Hepatocyte (in vitro differentiated cells): ENCODE results near the gene PCDH9.

Experiments
- EZH2 ChIP-seq: fragments of 200-600 bp; sonication (generic); IDR thresholded peaks from 2 replicates; pipeline ENCODE4 v1.6.1; 2016; ENCODE audit warnings: antibody characterized with exemption, mild to moderate bottlenecking, borderline replicate concordance
- TF ChIP-seq, protein P1 (sequence below): fragments of 200-600 bp; sonication (generic); IDR thresholded peaks from 2 replicates; pipeline ENCODE4 v1.5.1; 2016; ENCODE audit warnings: antibody characterized with exemption, mild to moderate bottlenecking; ENCODE audit not compliant: poor library complexity

DNA sequence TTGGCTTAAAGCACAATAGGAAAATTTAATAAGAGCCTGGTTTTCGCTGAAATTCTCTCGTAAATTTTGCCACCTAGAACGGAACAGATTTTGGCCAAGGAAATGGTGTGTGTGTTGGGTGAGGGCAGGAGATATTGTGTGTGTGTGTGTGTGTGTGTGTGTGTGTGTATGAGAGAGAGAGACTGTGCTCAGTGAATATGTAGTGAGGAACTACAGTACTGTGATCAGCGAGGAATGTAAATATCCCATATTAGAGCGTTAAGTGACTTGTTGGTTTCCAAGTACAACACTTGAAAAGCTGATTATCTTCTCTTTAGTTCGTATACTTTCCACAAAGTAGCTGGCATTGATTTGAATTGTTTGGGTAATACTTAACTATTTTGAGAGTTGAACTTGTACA, 738.9 kb downstream of the PCDH9 start:
- TF ChIP-seq, protein P1, sequence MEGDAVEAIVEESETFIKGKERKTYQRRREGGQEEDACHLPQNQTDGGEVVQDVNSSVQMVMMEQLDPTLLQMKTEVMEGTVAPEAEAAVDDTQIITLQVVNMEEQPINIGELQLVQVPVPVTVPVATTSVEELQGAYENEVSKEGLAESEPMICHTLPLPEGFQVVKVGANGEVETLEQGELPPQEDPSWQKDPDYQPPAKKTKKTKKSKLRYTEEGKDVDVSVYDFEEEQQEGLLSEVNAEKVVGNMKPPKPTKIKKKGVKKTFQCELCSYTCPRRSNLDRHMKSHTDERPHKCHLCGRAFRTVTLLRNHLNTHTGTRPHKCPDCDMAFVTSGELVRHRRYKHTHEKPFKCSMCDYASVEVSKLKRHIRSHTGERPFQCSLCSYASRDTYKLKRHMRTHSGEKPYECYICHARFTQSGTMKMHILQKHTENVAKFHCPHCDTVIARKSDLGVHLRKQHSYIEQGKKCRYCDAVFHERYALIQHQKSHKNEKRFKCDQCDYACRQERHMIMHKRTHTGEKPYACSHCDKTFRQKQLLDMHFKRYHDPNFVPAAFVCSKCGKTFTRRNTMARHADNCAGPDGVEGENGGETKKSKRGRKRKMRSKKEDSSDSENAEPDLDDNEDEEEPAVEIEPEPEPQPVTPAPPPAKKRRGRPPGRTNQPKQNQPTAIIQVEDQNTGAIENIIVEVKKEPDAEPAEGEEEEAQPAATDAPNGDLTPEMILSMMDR: no peak
- TF ChIP-seq EZH2: no peak
